DMS114 treated with DMSO at 0.1 percent for 48 hours (cell line): ENCODE measurements around the gene ZC2HC1B.
"Not testable (repeated sequence)": the region's sequence is repeated elsewhere in the genome, so short reads cannot be mapped to it uniquely, and the experiment has no call there.

Experiments used
- DNase-seq: peaks from one replicate; lab custom pipeline; 2025; ENCODE audit not compliant: unreplicated experiment; lab: John Stamatoyannopoulos, UW

Gene ZC2HC1B

GRCh38 chr6:143868808-143869207 lies 4.5 kb downstream of the ZC2HC1B start:
- not testable (repeated sequence) for DNase-seq

- not testable (repeated sequence) for DNase-seq
Measured at GRCh38 chr6:143871202-143871730, 7.0 kb downstream of the ZC2HC1B start.

- no peak for DNase-seq
Measured at GRCh38 chr6:143872201-143872600, 7.9 kb downstream of the ZC2HC1B start.

- DNase-seq: not testable (repeated sequence)
Measured at GRCh38 chr6:143873600-143873999, 9.3 kb downstream of the ZC2HC1B start.

GRCh38 chr6:143874503-143874902 lies 10.2 kb downstream of the ZC2HC1B start:
- not testable (repeated sequence) for DNase-seq

- DNase-seq: no peak
Measured at GRCh38 chr6:143877584-143878271, 13.5 kb downstream of the ZC2HC1B start.

GRCh38 chr6:143878272-143878760 lies 14.0 kb downstream of the ZC2HC1B start:
- DNase-seq: no peak

GRCh38 chr6:143880412-143880811 lies 16.1 kb downstream of the ZC2HC1B start:
- DNase-seq: no peak

- DNase-seq: no peak
Measured at GRCh38 chr6:143882401-143882930, 18.2 kb downstream of the ZC2HC1B start.

- no peak for DNase-seq
Measured at GRCh38 chr6:143884216-143884900, 20.1 kb downstream of the ZC2HC1B start.

GRCh38 chr6:143885116-143885515 lies 20.8 kb downstream of the ZC2HC1B start:
- DNase-seq: no peak

GRCh38 chr6:143894655-143895054 lies 30.4 kb downstream of the ZC2HC1B start:
- DNase-seq: no peak

GRCh38 chr6:143896126-143896860 lies 32.0 kb downstream of the ZC2HC1B start:
- DNase-seq: no peak

- no peak for DNase-seq
Measured at GRCh38 chr6:143900358-143900757, 36.1 kb downstream of the ZC2HC1B start.

- DNase-seq: no peak
Measured at GRCh38 chr6:143901885-143902750, 37.8 kb downstream of the ZC2HC1B start.

- DNase-seq: no peak
Measured at GRCh38 chr6:143902827-143903226, 38.6 kb downstream of the ZC2HC1B start.

- DNase-seq: no peak
Measured at GRCh38 chr6:143911028-143911427, 46.8 kb downstream of the ZC2HC1B start.

- DNase-seq: no peak
Measured at GRCh38 chr6:143912671-143913070, 48.4 kb downstream of the ZC2HC1B start.

GRCh38 chr6:143917026-143917425 lies 52.8 kb downstream of the ZC2HC1B start:
- DNase-seq: not testable (repeated sequence)

GRCh38 chr6:143928853-143929252 lies 64.6 kb downstream of the ZC2HC1B start:
- DNase-seq: no peak
